Thyroid gland (tissue), 4 donors: ENCODE data around the gene KLF14.

ENCODE experiments used
- POLR2A ChIP-seq, 2 donors: fragments of 450-650 bp; IDR thresholded peaks; one replicate each; pipeline ENCODE4 v1.6.1; 2017; ENCODE audit warnings: antibody characterized with exemption in 2 of 2, mild to moderate bottlenecking in 2 of 2, moderate library complexity in 1 of 2
- TF ChIP-seq, protein P1 (sequence below), 6 experiments: fragments of 200-600 bp in 3 of 6; fragments of 450-650 bp in 3 of 6; sonication (generic) in 3 of 6; IDR thresholded peaks; one replicate each; pipeline ENCODE4 v1.5.1; 2016 to 2019; ENCODE audit warnings: antibody characterized with exemption in 6 of 6, mild to moderate bottlenecking in 2 of 6, inconsistent platforms in 1 of 6, moderate library complexity in 1 of 6

DNA sequence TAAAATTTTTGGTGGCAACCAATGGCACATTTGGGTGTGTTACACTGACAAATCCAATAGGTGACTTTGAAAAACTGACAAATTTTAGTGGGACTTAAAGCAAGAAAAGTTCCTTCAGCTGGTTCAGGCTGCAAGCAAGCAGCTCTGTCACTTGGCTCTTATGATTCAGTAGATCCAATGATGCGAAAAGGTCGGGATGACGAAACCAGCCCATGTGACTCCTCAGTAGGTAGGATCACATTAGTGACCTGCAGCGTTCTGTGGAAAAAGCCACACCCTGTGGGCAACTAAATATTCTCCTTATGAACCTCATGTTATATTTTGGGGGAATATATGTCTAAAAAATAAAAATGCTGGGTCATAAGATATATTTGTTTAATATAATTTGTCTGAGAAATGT lies 34.3 kb downstream of the KLF14 start:
- TF ChIP-seq, protein P1, sequence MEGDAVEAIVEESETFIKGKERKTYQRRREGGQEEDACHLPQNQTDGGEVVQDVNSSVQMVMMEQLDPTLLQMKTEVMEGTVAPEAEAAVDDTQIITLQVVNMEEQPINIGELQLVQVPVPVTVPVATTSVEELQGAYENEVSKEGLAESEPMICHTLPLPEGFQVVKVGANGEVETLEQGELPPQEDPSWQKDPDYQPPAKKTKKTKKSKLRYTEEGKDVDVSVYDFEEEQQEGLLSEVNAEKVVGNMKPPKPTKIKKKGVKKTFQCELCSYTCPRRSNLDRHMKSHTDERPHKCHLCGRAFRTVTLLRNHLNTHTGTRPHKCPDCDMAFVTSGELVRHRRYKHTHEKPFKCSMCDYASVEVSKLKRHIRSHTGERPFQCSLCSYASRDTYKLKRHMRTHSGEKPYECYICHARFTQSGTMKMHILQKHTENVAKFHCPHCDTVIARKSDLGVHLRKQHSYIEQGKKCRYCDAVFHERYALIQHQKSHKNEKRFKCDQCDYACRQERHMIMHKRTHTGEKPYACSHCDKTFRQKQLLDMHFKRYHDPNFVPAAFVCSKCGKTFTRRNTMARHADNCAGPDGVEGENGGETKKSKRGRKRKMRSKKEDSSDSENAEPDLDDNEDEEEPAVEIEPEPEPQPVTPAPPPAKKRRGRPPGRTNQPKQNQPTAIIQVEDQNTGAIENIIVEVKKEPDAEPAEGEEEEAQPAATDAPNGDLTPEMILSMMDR (IDR thresholded peaks at IDR 0.05) = no peak
- no peak for TF ChIP-seq POLR2A (IDR thresholded peaks at IDR 0.05)
